Measurements from ENCODE around the gene RNU5B-1.

DNA sequence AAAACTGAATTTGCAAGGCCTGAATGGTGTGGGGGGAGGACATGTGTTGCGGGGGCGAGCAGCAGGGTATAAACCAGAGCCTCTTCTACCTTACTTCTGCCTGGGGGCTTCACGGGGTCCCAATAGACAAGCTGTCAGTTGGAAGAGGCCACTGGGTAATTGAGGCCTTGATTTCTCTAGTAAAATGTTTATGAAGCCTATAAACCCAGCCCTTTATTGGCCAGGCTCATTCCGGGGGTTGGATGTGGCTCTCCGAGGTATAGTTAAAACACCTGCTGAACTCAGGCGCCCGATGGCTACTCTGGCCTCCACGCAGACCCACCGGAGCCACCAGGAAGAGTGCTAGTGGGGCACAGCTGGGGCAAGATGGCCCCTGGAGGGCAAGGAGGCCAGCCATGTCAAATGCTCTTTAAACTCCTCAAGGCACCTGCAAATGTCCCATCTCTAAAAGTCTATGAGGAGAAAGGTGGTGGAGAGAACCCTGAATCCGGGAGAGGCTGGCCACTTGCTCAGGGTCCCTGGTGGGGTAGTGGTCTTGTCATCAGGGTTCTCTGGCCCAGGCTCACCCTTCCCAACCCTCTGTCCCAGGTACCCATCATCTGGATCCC is 39.0 kb downstream of the RNU5B-1 start:
- TF ChIP-seq, protein P1, sequence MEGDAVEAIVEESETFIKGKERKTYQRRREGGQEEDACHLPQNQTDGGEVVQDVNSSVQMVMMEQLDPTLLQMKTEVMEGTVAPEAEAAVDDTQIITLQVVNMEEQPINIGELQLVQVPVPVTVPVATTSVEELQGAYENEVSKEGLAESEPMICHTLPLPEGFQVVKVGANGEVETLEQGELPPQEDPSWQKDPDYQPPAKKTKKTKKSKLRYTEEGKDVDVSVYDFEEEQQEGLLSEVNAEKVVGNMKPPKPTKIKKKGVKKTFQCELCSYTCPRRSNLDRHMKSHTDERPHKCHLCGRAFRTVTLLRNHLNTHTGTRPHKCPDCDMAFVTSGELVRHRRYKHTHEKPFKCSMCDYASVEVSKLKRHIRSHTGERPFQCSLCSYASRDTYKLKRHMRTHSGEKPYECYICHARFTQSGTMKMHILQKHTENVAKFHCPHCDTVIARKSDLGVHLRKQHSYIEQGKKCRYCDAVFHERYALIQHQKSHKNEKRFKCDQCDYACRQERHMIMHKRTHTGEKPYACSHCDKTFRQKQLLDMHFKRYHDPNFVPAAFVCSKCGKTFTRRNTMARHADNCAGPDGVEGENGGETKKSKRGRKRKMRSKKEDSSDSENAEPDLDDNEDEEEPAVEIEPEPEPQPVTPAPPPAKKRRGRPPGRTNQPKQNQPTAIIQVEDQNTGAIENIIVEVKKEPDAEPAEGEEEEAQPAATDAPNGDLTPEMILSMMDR (conservative IDR thresholded peaks at IDR 0.05; ENCODE audit: low read length), result no peak
- TF ChIP-seq EZH2phosphoT487 (IDR thresholded peaks at IDR 0.05; ENCODE audit: borderline replicate concordance, low read depth, low read length), result no peak

Data from OCI-LY7 (cell line).